A673 (cell line): Measurements from ENCODE around the gene PPP2R3B. TPM values are rescaled to one million over a fixed set of nuclear protein-coding genes. Genes with fewer than 3 reads are reported as not detected.

Experiments used
- BruUV-seq: library from RNA; stranded (reverse); fragments of 400-500 nt; replicated peaks from 2 replicates; lab custom pipeline; 2021; lab: Mats Ljungman, UMichigan
- CTCF ChIA-PET: fragments of 300-600 bp; sonication (Branson Sonifier 250); formaldehyde crosslinking; loops from one replicate; lab custom pipeline; 2022; ENCODE audit warnings: antibody characterized with exemption; lab: Charles Lee
- POLR2A ChIA-PET: fragments of 300-600 bp; sonication (Branson Sonifier 250); formaldehyde crosslinking; loops from one replicate; lab custom pipeline; 2022; ENCODE audit warnings: antibody characterized with exemption; ENCODE audit not compliant: low non-redundant PET; lab: Charles Lee
- DNase-seq: peaks from one replicate; pipeline ENCODE4 v3.0.0-alpha.2; 2015; ENCODE audit warnings: low spot score
- H3K27ac ChIP-seq: fragments of 200-600 bp; sonication (generic); 2 replicates; pipeline ENCODE4 v1.5.1; 2016; ENCODE audit warnings: mixed run types, low read depth, mild to moderate bottlenecking, mixed read lengths, antibody characterized with exemption, low read length; ENCODE audit not compliant: poor library complexity, severe bottlenecking
- H3K27me3 ChIP-seq: fragments of 200-600 bp; sonication (generic); replicated peaks from 2 replicates; pipeline ENCODE4 v1.6.1; 2017; ENCODE audit warnings: mixed run types, low read depth, mild to moderate bottlenecking, mixed read lengths, antibody characterized with exemption, low read length; ENCODE audit not compliant: insufficient read depth, poor library complexity
- H3K36me3 ChIP-seq: fragments of 200-600 bp; sonication (generic); 2 replicates; pipeline ENCODE4 v1.6.1; 2016; ENCODE audit warnings: mixed run types, mild to moderate bottlenecking, mixed read lengths, antibody characterized with exemption, low read length; ENCODE audit not compliant: insufficient read depth, poor library complexity, severe bottlenecking
- H3K4me1 ChIP-seq: fragments of 200-600 bp; sonication (generic); 2 replicates; pipeline ENCODE4 v1.6.1; 2017; ENCODE audit warnings: mixed run types, mild to moderate bottlenecking, mixed read lengths, antibody characterized with exemption, low read length; ENCODE audit not compliant: insufficient read depth, poor library complexity, severe bottlenecking
- H3K4me3 ChIP-seq: fragments of 200-600 bp; sonication (generic); 2 replicates; pipeline ENCODE4 v1.5.1; 2016; ENCODE audit warnings: low read depth, mixed run types, mild to moderate bottlenecking, mixed read lengths, low read length; ENCODE audit not compliant: poor library complexity, severe bottlenecking
- H3K9me3 ChIP-seq: fragments of 200-600 bp; sonication (generic); 2 replicates; pipeline ENCODE4 v1.6.1; 2016; ENCODE audit warnings: mixed run types, low read depth, mild to moderate bottlenecking, mixed read lengths, antibody characterized with exemption, low read length; ENCODE audit not compliant: poor library complexity, severe bottlenecking
- CTCF ChIP-seq: fragments of 300-800, 200-600 bp; sonication (generic); conservative IDR thresholded peaks from 2 replicates; pipeline ENCODE4 v1.5.1; 2017; ENCODE audit warnings: low read depth, mild to moderate bottlenecking, antibody characterized with exemption, low read length, moderate library complexity, mixed read lengths
- EZH2 ChIP-seq: fragments of 200-600 bp; sonication (generic); IDR thresholded peaks from 2 replicates; pipeline ENCODE4 v1.6.1; 2017; ENCODE audit warnings: borderline replicate concordance, low read depth, mild to moderate bottlenecking, mixed read lengths, antibody characterized with exemption, low read length; ENCODE audit not compliant: poor library complexity, severe bottlenecking
- intact Hi-C: fragments of 100-400 bp; cut with micrococcal nuclease; formaldehyde crosslinking; loops from one replicate; pipeline ENCODE4 v1.10.0; 2022; ENCODE audit not compliant: unreplicated experiment
- total RNA-seq: library from RNA; stranded (reverse); gene quantifications from 2 replicates; pipeline ENCODE4 v1.2.3, GENCODE V29; 2021

The PPP2R3B gene
- total RNA-seq, 1 experiment from 2014 or later, result 43.6 TPM

GRCh38 chrX:391717-392574 is 5.2 kb upstream of the PPP2R3B start:
- Histone ChIP-seq H3K9me3 (no peaks in the 10 kb centered on the region), H3K4me3 (no peak overlapping the region), H3K27me3 (no peaks in the 10 kb centered on the region), H3K27ac (no peak overlapping the region), H3K4me1 (no peaks in the 10 kb centered on the region), H3K36me3 (no peaks in the 10 kb centered on the region)
- intact Hi-C loops, result no loop called here
- POLR2A ChIA-PET, result no interaction called here
- no TSS peak for BruUV-seq
- no peak for DNase-seq
- CTCF ChIA-PET, result no interaction called here
- TF ChIP-seq EZH2 (no peak), CTCF (no peak)

GRCh38 chrX:390459-390858 is 3.8 kb upstream of the PPP2R3B start:
- DNase-seq, result no peak
- Histone ChIP-seq H3K27me3 (no peaks in the 10 kb centered on the region), H3K36me3 (no peaks in the 10 kb centered on the region), H3K9me3 (no peaks in the 10 kb centered on the region), H3K4me1 (no peaks in the 10 kb centered on the region), H3K4me3 (no peak overlapping the region), H3K27ac (no peak overlapping the region)
- POLR2A ChIA-PET, result no interaction called here
- intact Hi-C loops, result no loop called here
- BruUV-seq, result no TSS peak
- CTCF ChIA-PET, result no interaction called here
- TF ChIP-seq CTCF (no peak), EZH2 (no peak)

GRCh38 chrX:389021-389441 is 2.3 kb upstream of the PPP2R3B start:
- no TSS peak for BruUV-seq
- intact Hi-C loops, result no loop called here
- Histone ChIP-seq H3K36me3 (no peaks in the 10 kb centered on the region), H3K4me1 (no peaks in the 10 kb centered on the region), H3K9me3 (no peaks in the 10 kb centered on the region), H3K27me3 (no peaks in the 10 kb centered on the region), H3K27ac (no peak overlapping the region), H3K4me3 (no peak overlapping the region)
- TF ChIP-seq EZH2 (no peak), CTCF (no peak)
- POLR2A ChIA-PET, result no interaction called here
- DNase-seq, result no peak
- CTCF ChIA-PET, result no interaction called here
